ENCODE data around the gene CRISP2.
"Not testable (repeated sequence)": the region's sequence is repeated elsewhere in the genome, so short reads cannot be mapped to it uniquely, and the experiment has no call there.

Gene CRISP2

GRCh38 chr6:49730251-49730650, 16.9 kb upstream of the CRISP2 start:
- no peak for DNase-seq (ENCODE audit: low spot score)
- TF ChIP-seq, protein P1, sequence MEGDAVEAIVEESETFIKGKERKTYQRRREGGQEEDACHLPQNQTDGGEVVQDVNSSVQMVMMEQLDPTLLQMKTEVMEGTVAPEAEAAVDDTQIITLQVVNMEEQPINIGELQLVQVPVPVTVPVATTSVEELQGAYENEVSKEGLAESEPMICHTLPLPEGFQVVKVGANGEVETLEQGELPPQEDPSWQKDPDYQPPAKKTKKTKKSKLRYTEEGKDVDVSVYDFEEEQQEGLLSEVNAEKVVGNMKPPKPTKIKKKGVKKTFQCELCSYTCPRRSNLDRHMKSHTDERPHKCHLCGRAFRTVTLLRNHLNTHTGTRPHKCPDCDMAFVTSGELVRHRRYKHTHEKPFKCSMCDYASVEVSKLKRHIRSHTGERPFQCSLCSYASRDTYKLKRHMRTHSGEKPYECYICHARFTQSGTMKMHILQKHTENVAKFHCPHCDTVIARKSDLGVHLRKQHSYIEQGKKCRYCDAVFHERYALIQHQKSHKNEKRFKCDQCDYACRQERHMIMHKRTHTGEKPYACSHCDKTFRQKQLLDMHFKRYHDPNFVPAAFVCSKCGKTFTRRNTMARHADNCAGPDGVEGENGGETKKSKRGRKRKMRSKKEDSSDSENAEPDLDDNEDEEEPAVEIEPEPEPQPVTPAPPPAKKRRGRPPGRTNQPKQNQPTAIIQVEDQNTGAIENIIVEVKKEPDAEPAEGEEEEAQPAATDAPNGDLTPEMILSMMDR (IDR thresholded peaks at IDR 0.05; ENCODE audit: extremely low read depth, missing control alignments): no peak

- DNase-seq (ENCODE audit: low spot score): not testable (repeated sequence)
Measured at GRCh38 chr6:49723917-49724316, 10.6 kb upstream of the CRISP2 start.

DNA sequence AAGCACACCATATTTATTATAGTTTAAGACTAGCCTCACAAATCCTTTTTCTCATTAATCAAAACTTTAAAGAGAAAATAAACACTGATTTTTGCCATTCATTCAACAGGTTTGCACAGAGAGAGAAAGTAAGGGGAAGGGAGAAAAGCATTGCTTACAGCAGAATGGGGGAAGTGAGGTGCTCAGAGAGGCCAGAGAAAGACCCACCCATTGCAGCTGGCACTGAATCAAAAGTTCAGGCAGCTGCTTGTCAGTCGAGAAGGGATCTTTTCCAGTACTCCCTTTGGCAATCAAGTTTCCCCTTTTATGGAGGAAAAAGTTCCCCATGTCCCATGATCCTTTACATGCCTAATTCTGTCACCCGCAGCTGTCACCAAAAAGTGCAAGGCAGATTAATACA, 8.0 kb upstream of the CRISP2 start:
- DNase-seq (ENCODE audit: low spot score): no peak
- TF ChIP-seq, protein P1 (IDR thresholded peaks at IDR 0.05; ENCODE audit: extremely low read depth, missing control alignments): no peak

DNA sequence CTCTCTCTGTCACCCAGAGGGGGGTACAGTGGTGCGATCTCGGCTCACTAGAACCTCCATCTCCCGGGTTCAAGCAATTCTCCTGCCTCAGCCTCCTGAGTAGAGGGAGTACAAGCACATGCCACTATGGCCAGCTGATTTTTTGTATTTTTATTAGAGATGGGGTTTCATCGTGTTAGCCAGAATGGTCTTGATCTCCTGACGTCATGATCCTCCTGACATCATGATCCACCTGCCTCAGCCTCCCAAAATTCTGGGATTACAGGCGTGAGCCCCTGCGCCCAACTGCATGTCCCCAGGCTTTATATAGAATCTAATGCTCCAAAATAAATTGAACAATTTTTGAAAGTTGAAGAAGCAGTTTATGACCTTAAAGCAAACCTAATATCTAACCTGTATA, 7.0 kb upstream of the CRISP2 start:
- TF ChIP-seq, protein P1 (IDR thresholded peaks at IDR 0.05; ENCODE audit: extremely low read depth, missing control alignments): no peak
- DNase-seq (ENCODE audit: low spot score): no peak

GRCh38 chr6:49698478-49698877, 14.9 kb downstream of the CRISP2 start:
- DNase-seq (ENCODE audit: low spot score): no peak
- TF ChIP-seq, protein P1 (IDR thresholded peaks at IDR 0.05; ENCODE audit: extremely low read depth, missing control alignments): no peak

DNA sequence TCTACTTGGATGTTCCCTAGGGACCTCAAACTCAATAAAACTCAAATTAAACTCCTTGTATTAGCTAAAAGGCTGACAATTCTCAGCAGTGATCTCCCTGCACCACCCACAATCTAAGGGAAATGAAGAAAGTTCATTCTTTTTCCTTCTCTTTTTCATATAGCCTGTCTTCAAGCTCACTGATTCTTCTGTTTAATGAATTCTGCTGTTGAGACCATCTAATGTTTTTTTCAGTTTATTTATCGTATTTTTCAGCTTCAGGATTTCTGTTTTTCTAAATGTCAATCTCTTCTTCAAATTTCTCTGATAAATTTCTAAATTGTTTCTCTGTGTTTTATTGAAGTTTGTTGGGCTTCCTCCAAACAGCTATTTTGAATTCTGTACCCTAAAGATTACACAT, 19.8 kb downstream of the CRISP2 start:
- TF ChIP-seq, protein P1 (IDR thresholded peaks at IDR 0.05; ENCODE audit: extremely low read depth, missing control alignments): no peak
- DNase-seq (ENCODE audit: low spot score): no peak

- DNase-seq (ENCODE audit: low spot score): no peak
- TF ChIP-seq, protein P1 (IDR thresholded peaks at IDR 0.05; ENCODE audit: extremely low read depth, missing control alignments): no peak
Measured at GRCh38 chr6:49692534-49692933, 20.8 kb downstream of the CRISP2 start.

DNA sequence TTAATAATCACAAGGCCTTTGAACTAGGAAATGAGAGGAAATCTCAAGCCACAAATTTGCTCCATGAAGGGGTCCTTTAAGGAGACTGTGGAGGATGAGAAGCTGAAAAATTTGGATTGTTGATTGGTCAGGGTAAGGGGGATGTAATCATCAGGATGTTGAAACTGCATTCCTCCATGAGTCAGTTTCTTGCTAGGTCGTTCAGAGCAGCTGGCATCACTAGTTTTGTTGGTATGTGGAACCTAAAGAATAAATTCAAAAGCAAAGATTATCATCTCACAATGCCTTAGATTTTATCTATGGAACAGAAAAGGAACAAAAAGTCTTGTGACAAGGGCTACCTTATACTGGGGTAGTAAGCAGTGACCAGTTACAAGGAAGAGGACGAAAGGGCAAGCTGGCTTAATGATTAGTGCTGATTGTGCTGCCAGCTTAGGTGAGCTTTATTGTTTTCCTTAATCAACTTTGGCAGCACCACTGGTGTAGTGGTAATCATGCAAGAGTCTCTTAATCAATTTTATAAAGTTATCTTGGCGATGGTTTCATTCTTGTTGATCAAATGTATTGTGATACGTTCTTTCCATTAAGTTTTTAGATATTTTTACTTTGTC, 36.6 kb downstream of the CRISP2 start:
- no peak for DNase-seq (ENCODE audit: low spot score)
- TF ChIP-seq, protein P1 (IDR thresholded peaks at IDR 0.05; ENCODE audit: extremely low read depth, missing control alignments): no peak

Measured in GM20000 (cell line).